ENCODE measurements around the gene TSHR.

TSHR gene

DNA sequence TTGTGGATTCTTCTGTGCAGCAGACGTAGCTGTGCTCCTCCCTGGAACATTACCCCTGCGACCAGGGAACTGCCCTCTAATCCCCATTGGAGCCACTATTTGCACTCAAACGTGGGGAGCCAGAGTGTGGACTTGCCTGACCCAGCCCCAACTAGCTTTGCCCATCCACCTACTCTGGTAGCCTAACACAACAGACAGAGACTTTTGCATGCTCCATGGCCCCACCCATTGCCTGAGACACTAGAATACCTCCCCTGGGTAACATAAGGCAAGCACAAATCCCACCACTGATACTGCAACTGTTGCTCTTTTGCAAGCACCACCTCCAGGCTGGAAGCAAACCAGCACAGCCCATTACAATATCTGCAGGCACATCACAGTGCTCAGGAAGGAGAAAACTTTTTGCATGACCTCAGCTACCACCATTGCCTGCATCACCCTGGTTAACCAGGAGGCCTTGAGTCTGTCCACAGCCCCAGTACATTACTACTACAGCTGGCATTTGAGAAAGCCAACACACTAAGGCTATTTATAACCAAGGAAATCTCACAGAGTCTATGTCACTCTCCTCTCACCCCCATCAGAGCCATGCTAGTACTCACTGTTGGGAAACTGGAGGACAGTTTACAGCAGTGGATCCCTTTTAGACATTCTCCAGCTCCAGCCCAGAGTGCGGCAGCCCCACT lies 28.9 kb upstream of the TSHR start:
- Histone ChIP-seq H3K79me2 (ENCODE audit: control insufficient read depth, low read length) (peaks cover 55% of the 10 kb centered on the region), H3K27ac (ENCODE audit: low read depth, low read length) (no peak overlapping the region)

DNA sequence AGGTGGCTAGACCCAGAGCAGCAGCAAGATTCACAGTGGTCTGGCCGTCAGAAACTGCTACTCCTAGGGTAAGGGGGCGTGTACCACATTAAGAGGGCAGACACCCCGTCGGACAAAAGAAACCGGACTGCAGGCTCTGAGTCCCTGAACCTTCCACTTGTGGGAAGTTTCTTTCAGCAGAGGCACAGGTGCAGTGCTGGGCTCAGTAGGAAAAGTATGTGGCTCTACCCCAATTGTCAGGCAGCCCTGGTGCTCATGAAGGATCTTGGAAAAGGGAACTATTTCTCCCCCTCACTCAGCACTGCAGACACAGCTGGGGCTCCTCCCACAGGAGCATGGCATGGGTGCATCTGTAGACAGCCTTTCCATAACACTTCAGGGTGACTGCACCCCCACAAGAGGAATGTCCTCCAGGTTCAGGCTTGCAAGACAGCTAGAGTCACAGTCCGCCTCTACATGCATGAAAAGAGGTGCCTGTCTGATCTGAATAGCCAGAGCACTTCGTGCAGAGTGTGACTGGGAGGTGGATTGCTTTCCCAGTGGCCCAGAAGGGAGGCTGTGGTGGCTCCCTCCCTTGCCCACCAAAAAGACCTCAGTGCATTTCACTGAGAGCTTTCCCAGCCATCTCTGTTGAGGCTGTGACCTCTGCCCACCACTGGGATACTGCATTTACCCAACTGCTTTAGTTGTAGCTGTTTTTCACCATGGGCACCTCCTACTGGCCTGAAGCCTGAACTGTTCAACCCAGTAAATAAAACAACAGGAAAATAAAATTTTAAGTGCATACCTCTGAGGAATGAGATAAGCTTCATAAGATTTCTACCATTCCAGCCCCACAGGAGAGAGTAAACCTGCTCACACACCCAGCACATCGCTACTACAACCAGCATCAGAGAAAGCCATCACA lies 28.1 kb upstream of the TSHR start:
- Histone ChIP-seq H4K20me1 (ENCODE audit: control insufficient read depth, insufficient read depth, low read depth, low read length) (no peaks in the 10 kb centered on the region), H3K9me2 (replicated peaks; ENCODE audit: control insufficient read depth, low read length) (no peaks in the 10 kb centered on the region), H3K79me2 (ENCODE audit: control insufficient read depth, low read length) (peaks cover 63% of the 10 kb centered on the region), H3K9me3 (ENCODE audit: control insufficient read depth, insufficient read depth, low read length) (peaks cover 9% of the 10 kb centered on the region; the same call in 1 of the 2 replicates), H3K4me2 (ENCODE audit: low read length) (no peak overlapping the region), H3K4me3 (ENCODE audit: low read length) (no peak overlapping the region), H3K4me1 (ENCODE audit: control insufficient read depth, low read length) (peaks cover 30% of the 10 kb centered on the region), H3K27me3 (ENCODE audit: control insufficient read depth, low read length) (no peaks in the 10 kb centered on the region), H3F3A (ENCODE audit: control insufficient read depth, insufficient read depth) (peaks cover 6% of the 10 kb centered on the region), H3K36me3 (ENCODE audit: control insufficient read depth, low read length) (peaks cover 71% of the 10 kb centered on the region), H3K27ac (ENCODE audit: low read depth, low read length) (no peak overlapping the region)
- TF ChIP-seq, protein P1, sequence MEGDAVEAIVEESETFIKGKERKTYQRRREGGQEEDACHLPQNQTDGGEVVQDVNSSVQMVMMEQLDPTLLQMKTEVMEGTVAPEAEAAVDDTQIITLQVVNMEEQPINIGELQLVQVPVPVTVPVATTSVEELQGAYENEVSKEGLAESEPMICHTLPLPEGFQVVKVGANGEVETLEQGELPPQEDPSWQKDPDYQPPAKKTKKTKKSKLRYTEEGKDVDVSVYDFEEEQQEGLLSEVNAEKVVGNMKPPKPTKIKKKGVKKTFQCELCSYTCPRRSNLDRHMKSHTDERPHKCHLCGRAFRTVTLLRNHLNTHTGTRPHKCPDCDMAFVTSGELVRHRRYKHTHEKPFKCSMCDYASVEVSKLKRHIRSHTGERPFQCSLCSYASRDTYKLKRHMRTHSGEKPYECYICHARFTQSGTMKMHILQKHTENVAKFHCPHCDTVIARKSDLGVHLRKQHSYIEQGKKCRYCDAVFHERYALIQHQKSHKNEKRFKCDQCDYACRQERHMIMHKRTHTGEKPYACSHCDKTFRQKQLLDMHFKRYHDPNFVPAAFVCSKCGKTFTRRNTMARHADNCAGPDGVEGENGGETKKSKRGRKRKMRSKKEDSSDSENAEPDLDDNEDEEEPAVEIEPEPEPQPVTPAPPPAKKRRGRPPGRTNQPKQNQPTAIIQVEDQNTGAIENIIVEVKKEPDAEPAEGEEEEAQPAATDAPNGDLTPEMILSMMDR (IDR thresholded peaks at IDR 0.05; ENCODE audit: low read depth, low read length, poor library complexity, severe bottlenecking) = peak; percentile 28
- TF ChIP-seq EZH2phosphoT487 (IDR thresholded peaks at IDR 0.05; ENCODE audit: borderline replicate concordance, low read length) = no peak

More for the DNA sequence above, 28.9 kb upstream of the TSHR start:
- peaks cover 4% of the 10 kb centered on the region for H3F3A ChIP-seq (ENCODE audit: control insufficient read depth, insufficient read depth)
- no peak for TF ChIP-seq EZH2phosphoT487 (IDR thresholded peaks at IDR 0.05; ENCODE audit: borderline replicate concordance, low read length)
- TF ChIP-seq, protein P1 (IDR thresholded peaks at IDR 0.05; ENCODE audit: low read depth, low read length, poor library complexity, severe bottlenecking) = no peak
- no peaks in the 10 kb centered on the region for H4K20me1 ChIP-seq (ENCODE audit: control insufficient read depth, insufficient read depth, low read depth, low read length)
- no peak overlapping the region for H3K4me2 ChIP-seq (ENCODE audit: low read length)
- H3K4me1 ChIP-seq (ENCODE audit: control insufficient read depth, low read length) = peaks cover 22% of the 10 kb centered on the region
- H3K9me2 ChIP-seq (replicated peaks; ENCODE audit: control insufficient read depth, low read length) = no peaks in the 10 kb centered on the region
- H3K27me3 ChIP-seq (ENCODE audit: control insufficient read depth, low read length) = no peaks in the 10 kb centered on the region
- H3K4me3 ChIP-seq (ENCODE audit: low read length) = no peak overlapping the region
- H3K9me3 ChIP-seq (ENCODE audit: control insufficient read depth, insufficient read depth, low read length) = peaks cover 9% of the 10 kb centered on the region; the same call in 1 of the 2 replicates
- H3K36me3 ChIP-seq (ENCODE audit: control insufficient read depth, low read length) = peaks cover 63% of the 10 kb centered on the region

DNA sequence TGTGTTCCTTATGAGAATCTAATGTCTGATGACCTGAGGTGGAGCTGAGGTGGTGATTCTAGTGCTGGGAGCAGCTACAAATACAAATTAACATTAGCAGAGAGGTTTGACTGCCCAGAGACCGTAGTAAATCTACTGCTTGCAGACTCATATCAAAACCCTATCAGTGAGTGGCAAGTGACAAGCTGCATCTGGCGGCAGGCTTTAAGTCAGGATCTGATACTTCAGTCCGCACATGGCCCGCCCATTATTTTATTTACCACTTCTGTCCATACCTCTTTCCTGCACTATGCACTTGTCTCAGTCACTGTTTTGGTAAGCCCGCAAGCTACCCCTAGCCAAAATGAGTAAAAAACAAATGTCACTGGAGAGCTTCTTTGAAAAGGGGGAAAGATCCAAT lies 25.3 kb upstream of the TSHR start:
- no peaks in the 10 kb centered on the region for H3K27me3 ChIP-seq (ENCODE audit: control insufficient read depth, low read length)
- peaks cover 76% of the 10 kb centered on the region for H3K36me3 ChIP-seq (ENCODE audit: control insufficient read depth, low read length)
- peaks cover 6% of the 10 kb centered on the region for H3F3A ChIP-seq (ENCODE audit: control insufficient read depth, insufficient read depth)
- peaks cover 89% of the 10 kb centered on the region for H3K79me2 ChIP-seq (ENCODE audit: control insufficient read depth, low read length)
- no peaks in the 10 kb centered on the region for H4K20me1 ChIP-seq (ENCODE audit: control insufficient read depth, insufficient read depth, low read depth, low read length)
- no peaks in the 10 kb centered on the region for H3K9me2 ChIP-seq (replicated peaks; ENCODE audit: control insufficient read depth, low read length)
- H3K4me3 ChIP-seq (ENCODE audit: low read length) = peak overlapping the region; percentile 64
- peaks cover 9% of the 10 kb centered on the region; the same call in 1 of the 2 replicates for H3K9me3 ChIP-seq (ENCODE audit: control insufficient read depth, insufficient read depth, low read length)
- peaks cover 57% of the 10 kb centered on the region for H3K4me1 ChIP-seq (ENCODE audit: control insufficient read depth, low read length)
- H3K27ac ChIP-seq (ENCODE audit: low read depth, low read length) = peak overlapping the region; percentile 81
- TF ChIP-seq, protein P1 (IDR thresholded peaks at IDR 0.05; ENCODE audit: low read depth, low read length, poor library complexity, severe bottlenecking) = no peak
- TF ChIP-seq EZH2phosphoT487 (IDR thresholded peaks at IDR 0.05; ENCODE audit: borderline replicate concordance, low read length) = no peak
- peak overlapping the region; percentile 80 for H3K4me2 ChIP-seq (ENCODE audit: low read length)

Measured in DOHH2 (cell line).